DOHH2 (cell line): ENCODE results near the gene USH1C.

Experiments used
- H3F3A ChIP-seq: fragments of 200-600 bp; sonication (generic), shearing (Covaris generic); 2 replicates; pipeline ENCODE4 v1.6.0; 2016; ENCODE audit warnings: antibody characterized with exemption, mild to moderate bottlenecking; ENCODE audit not compliant: control insufficient read depth, insufficient read depth
- H3K27ac ChIP-seq: fragments of 200-600 bp; sonication (generic); 2 replicates; pipeline ENCODE4 v1.5.1; 2014; ENCODE audit warnings: low read depth, mild to moderate bottlenecking, low read length, moderate library complexity
- H3K27me3 ChIP-seq: fragments of 200-600 bp; sonication (generic); 2 replicates; pipeline ENCODE4 v1.6.1; 2014; ENCODE audit warnings: mild to moderate bottlenecking, low read length, mixed read lengths; ENCODE audit not compliant: control insufficient read depth
- H3K36me3 ChIP-seq: fragments of 200-600 bp; sonication (generic); 2 replicates; pipeline ENCODE4 v1.6.1; 2014; ENCODE audit warnings: mild to moderate bottlenecking, low read length, moderate library complexity, mixed read lengths; ENCODE audit not compliant: control insufficient read depth
- H3K4me1 ChIP-seq: fragments of 200-600 bp; sonication (generic); 2 replicates; pipeline ENCODE4 v1.6.1; 2014; ENCODE audit warnings: mild to moderate bottlenecking, low read length, mixed read lengths; ENCODE audit not compliant: control insufficient read depth
- H3K4me2 ChIP-seq: fragments of 200-600 bp; sonication (generic); 2 replicates; pipeline ENCODE4 v1.6.0; 2014; ENCODE audit warnings: mild to moderate bottlenecking, low read length, moderate library complexity
- H3K4me3 ChIP-seq: fragments of 200-600 bp; sonication (generic); 2 replicates; pipeline ENCODE4 v1.5.1; 2014; ENCODE audit warnings: mild to moderate bottlenecking, low read length, mixed read lengths
- H3K79me2 ChIP-seq: fragments of 200-600 bp; sonication (generic); 2 replicates; pipeline ENCODE4 v1.6.1; 2014; ENCODE audit warnings: mild to moderate bottlenecking, low read length, mixed read lengths; ENCODE audit not compliant: control insufficient read depth
- H3K9me2 ChIP-seq: fragments of 200-600 bp; sonication (generic); replicated peaks from 2 replicates; pipeline ENCODE4 v1.6.1; 2014; ENCODE audit warnings: mild to moderate bottlenecking, low read length, mixed read lengths; ENCODE audit not compliant: control insufficient read depth
- H3K9me3 ChIP-seq: fragments of 200-600 bp; sonication (generic); 2 replicates; pipeline ENCODE4 v1.6.1; 2014; ENCODE audit warnings: antibody characterized with exemption, low read length, mixed read lengths; ENCODE audit not compliant: control insufficient read depth, insufficient read depth
- H4K20me1 ChIP-seq: fragments of 200-600 bp; sonication (generic); 2 replicates; pipeline ENCODE4 v1.6.0; 2014; ENCODE audit warnings: low read depth, mild to moderate bottlenecking, antibody characterized with exemption, low read length, moderate library complexity; ENCODE audit not compliant: control insufficient read depth, insufficient read depth
- CTCF ChIP-seq: fragments of 200-600 bp; sonication (generic); IDR thresholded peaks from one replicate; pipeline ENCODE4 v1.5.1; 2014; ENCODE audit warnings: antibody characterized with exemption, mild to moderate bottlenecking, low read depth, low read length; ENCODE audit not compliant: poor library complexity, severe bottlenecking
- EZH2phosphoT487 ChIP-seq: fragments of 200-600 bp; sonication (generic); IDR thresholded peaks from 2 replicates; pipeline ENCODE4 v1.6.1; 2017; ENCODE audit warnings: borderline replicate concordance, mild to moderate bottlenecking, antibody characterized with exemption, low read length, moderate library complexity, mixed read lengths

USH1C gene

GRCh38 chr11:17483505-17483904, 60.7 kb downstream of the USH1C start:
- Histone ChIP-seq H3K9me3 (no peaks in the 10 kb centered on the region), H3K4me3 (no peak overlapping the region)
- no peak for TF ChIP-seq EZH2phosphoT487
- no peak for TF ChIP-seq CTCF

GRCh38 chr11:17481905-17482304, 62.3 kb downstream of the USH1C start:
- TF ChIP-seq EZH2phosphoT487 (no peak), CTCF (no peak)
- Histone ChIP-seq H3K79me2 (no peaks in the 10 kb centered on the region), H3K9me3 (no peaks in the 10 kb centered on the region), H3K4me1 (no peaks in the 10 kb centered on the region), H3K27me3 (peaks cover 13% of the 10 kb centered on the region), H3K4me2 (no peak overlapping the region), H3K27ac (no peak overlapping the region), H3K4me3 (no peak overlapping the region), H3K9me2 (no peaks in the 10 kb centered on the region), H3F3A (no peaks in the 10 kb centered on the region), H3K36me3 (no peaks in the 10 kb centered on the region), H4K20me1 (no peaks in the 10 kb centered on the region)

More at GRCh38 chr11:17483505-17483904, 60.7 kb downstream of the USH1C start:
- Histone ChIP-seq H3K4me2 (no peak overlapping the region), H3K27me3 (peaks cover 5% of the 10 kb centered on the region), H3K27ac (no peak overlapping the region), H3K36me3 (no peaks in the 10 kb centered on the region), H4K20me1 (no peaks in the 10 kb centered on the region), H3F3A (no peaks in the 10 kb centered on the region), H3K9me2 (no peaks in the 10 kb centered on the region), H3K79me2 (no peaks in the 10 kb centered on the region), H3K4me1 (no peaks in the 10 kb centered on the region)

- TF ChIP-seq EZH2phosphoT487 = no peak
- Histone ChIP-seq H4K20me1 (no peaks in the 10 kb centered on the region), H3F3A (no peaks in the 10 kb centered on the region), H3K4me2 (no peak overlapping the region), H3K4me1 (no peaks in the 10 kb centered on the region), H3K9me2 (no peaks in the 10 kb centered on the region), H3K9me3 (no peaks in the 10 kb centered on the region), H3K27ac (no peak overlapping the region), H3K4me3 (no peak overlapping the region), H3K79me2 (no peaks in the 10 kb centered on the region), H3K36me3 (no peaks in the 10 kb centered on the region), H3K27me3 (peaks cover 11% of the 10 kb centered on the region)
These were observed 64.7 kb downstream of the USH1C start for GRCh38 chr11:17479284-17480214.

- peaks cover 21% of the 10 kb centered on the region for H3K27me3 ChIP-seq
- no peaks in the 10 kb centered on the region for H3K9me3 ChIP-seq
- H3K79me2 ChIP-seq = no peaks in the 10 kb centered on the region
- no peaks in the 10 kb centered on the region for H3K36me3 ChIP-seq
- no peaks in the 10 kb centered on the region for H3F3A ChIP-seq
- no peak overlapping the region for H3K4me2 ChIP-seq
- H3K4me1 ChIP-seq = no peaks in the 10 kb centered on the region
- no peaks in the 10 kb centered on the region for H3K9me2 ChIP-seq
- no peak overlapping the region for H3K27ac ChIP-seq
- TF ChIP-seq CTCF = no peak
- no peak for TF ChIP-seq EZH2phosphoT487
- no peaks in the 10 kb centered on the region for H4K20me1 ChIP-seq
- no peak overlapping the region for H3K4me3 ChIP-seq
These were observed 66.1 kb downstream of the USH1C start for GRCh38 chr11:17478070-17478469.
